ENCODE data around the gene CNPY2.
A peak's percentile ranks its signal among the peaks of the same experiment; 100 is the strongest.
"Not testable (repeated sequence)": the region's sequence is repeated elsewhere in the genome, so short reads cannot be mapped to it uniquely, and the experiment has no call there.

The CNPY2 gene

GRCh38 chr12:56333679-56334489 is 18.1 kb upstream of the CNPY2 start, which contains the start of gene PAN2:
Gene PAN2 (minus strand): TSS chr12:56334000. CDS start chr12:56333094, 906 bp downstream.
- peak; percentile 85 for DNase-seq

GRCh38 chr12:56333197-56333678 is 17.4 kb upstream of the CNPY2 start:
- DNase-seq = no peak

GRCh38 chr12:56332512-56333196 is 16.9 kb upstream of the CNPY2 start:
- no peak for DNase-seq

- DNase-seq = no peak
Observed at GRCh38 chr12:56330936-56331490, 15.2 kb upstream of the CNPY2 start.

GRCh38 chr12:56326533-56326932 is 10.7 kb upstream of the CNPY2 start:
- DNase-seq = no peak

GRCh38 chr12:56326126-56326525 is 10.3 kb upstream of the CNPY2 start:
- DNase-seq = no peak

- no peak for DNase-seq
Observed at GRCh38 chr12:56324206-56324605, 8.4 kb upstream of the CNPY2 start.

GRCh38 chr12:56321610-56322009 is 5.8 kb upstream of the CNPY2 start:
- not testable (repeated sequence) for DNase-seq

- DNase-seq = no peak
Observed at GRCh38 chr12:56321027-56321426, 5.2 kb upstream of the CNPY2 start.

GRCh38 chr12:56317675-56318074 is 1.9 kb upstream of the CNPY2 start:
- DNase-seq = no peak

- DNase-seq = no peak
Observed at GRCh38 chr12:56315249-56315621, 553 bp downstream of the CNPY2 start.

GRCh38 chr12:56311003-56311402 is 4.8 kb downstream of the CNPY2 start:
- DNase-seq = no peak

- DNase-seq = no peak
Observed at GRCh38 chr12:56308714-56309113, 7.1 kb downstream of the CNPY2 start.

GRCh38 chr12:56307221-56307965 is 8.4 kb downstream of the CNPY2 start:
- DNase-seq = no peak

- DNase-seq = no peak
Observed at GRCh38 chr12:56304872-56305590, 10.8 kb downstream of the CNPY2 start.

GRCh38 chr12:56304276-56304675 is 11.5 kb downstream of the CNPY2 start:
- DNase-seq = no peak

- no peak for DNase-seq
Observed at GRCh38 chr12:56300644-56301464, 14.9 kb downstream of the CNPY2 start.

- DNase-seq = peak; percentile 97
Observed at GRCh38 chr12:56299853-56300643, 15.7 kb downstream of the CNPY2 start, which contains the start of gene CS. Gene CS (minus strand): TSS chr12:56300330. CDS start chr12:56300201, 129 bp downstream.

GRCh38 chr12:56299308-56299852 is 16.4 kb downstream of the CNPY2 start:
- DNase-seq = peak; percentile 19

- no peak for DNase-seq
Observed at GRCh38 chr12:56298828-56299227, 17.0 kb downstream of the CNPY2 start.
